ENCODE data around the gene UBE2Q1.

DNA sequence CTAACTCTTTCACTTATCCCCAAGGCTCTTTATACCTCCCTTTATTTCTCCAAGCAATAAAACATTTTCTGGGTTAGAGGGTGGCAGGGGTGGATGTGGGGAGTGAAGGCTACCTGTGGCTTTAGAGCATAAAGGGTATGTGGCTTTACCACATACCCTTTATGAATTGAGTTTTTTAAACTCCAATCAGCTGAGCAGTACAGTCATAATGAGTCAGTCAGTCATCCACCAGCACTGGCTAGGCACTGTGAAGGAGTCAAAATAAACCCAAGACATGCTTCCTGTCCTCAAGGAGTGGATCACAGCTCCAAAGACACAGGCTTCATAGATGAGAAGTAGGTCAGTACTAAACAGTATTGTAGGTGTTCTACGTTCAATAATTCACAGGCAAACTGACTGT, 59.0 kb downstream of the UBE2Q1 start:
- no peak for TF ChIP-seq SUZ12 (IDR thresholded peaks at IDR 0.05)
- no peak for TF ChIP-seq SP1 (IDR thresholded peaks at IDR 0.05)
- TF ChIP-seq FOXM1 (IDR thresholded peaks at IDR 0.05; ENCODE audit: borderline replicate concordance), result no peak
- TF ChIP-seq CTBP1 (IDR thresholded peaks at IDR 0.05; ENCODE audit: borderline replicate concordance), result no peak
- TF ChIP-seq FOXK2 (IDR thresholded peaks at IDR 0.05), result no peak
- no peak for TF ChIP-seq HDGF (IDR thresholded peaks at IDR 0.05; ENCODE audit: borderline replicate concordance)
- TF ChIP-seq BHLHE40 (IDR thresholded peaks at IDR 0.05; ENCODE audit: borderline replicate concordance), result no peak
- TF ChIP-seq L3MBTL2 (conservative IDR thresholded peaks at IDR 0.05), result no peak
- TF ChIP-seq ARNT (IDR thresholded peaks at IDR 0.05), result no peak
- TF ChIP-seq TARDBP (IDR thresholded peaks at IDR 0.05), result no peak
- TF ChIP-seq, protein P1, sequence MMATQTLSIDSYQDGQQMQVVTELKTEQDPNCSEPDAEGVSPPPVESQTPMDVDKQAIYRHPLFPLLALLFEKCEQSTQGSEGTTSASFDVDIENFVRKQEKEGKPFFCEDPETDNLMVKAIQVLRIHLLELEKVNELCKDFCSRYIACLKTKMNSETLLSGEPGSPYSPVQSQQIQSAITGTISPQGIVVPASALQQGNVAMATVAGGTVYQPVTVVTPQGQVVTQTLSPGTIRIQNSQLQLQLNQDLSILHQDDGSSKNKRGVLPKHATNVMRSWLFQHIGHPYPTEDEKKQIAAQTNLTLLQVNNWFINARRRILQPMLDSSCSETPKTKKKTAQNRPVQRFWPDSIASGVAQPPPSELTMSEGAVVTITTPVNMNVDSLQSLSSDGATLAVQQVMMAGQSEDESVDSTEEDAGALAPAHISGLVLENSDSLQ (IDR thresholded peaks at IDR 0.05), result no peak
- no peak for TF ChIP-seq ELF4 (IDR thresholded peaks at IDR 0.05)
- no peak for TF ChIP-seq ZNF384 (IDR thresholded peaks at IDR 0.05)

Measured in HEK293T (cell line).